Activated CD4-positive, alpha-beta T cell treated with anti-CD3 and anti-CD28 coated beads for 48 hours (primary cell): ENCODE results near the gene GABRB2.
"Not testable (repeated sequence)": the region's sequence is repeated elsewhere in the genome, so short reads cannot be mapped to it uniquely, and the experiment has no call there.

Source experiments
- DNase-seq: peaks from one replicate; pipeline ENCODE4 v3.0.0-alpha.2; 2020

The GABRB2 gene

GRCh38 chr5:161546470-161547301 lies at the start of gene GABRB2:
TSS of gene GABRB2 (minus strand) at chr5:161546725. CDS start at chr5:161546643, 82 bp downstream.
- DNase-seq = peak; percentile 56

GRCh38 chr5:161585798-161586197 lies 39.3 kb upstream of the GABRB2 start:
- no peak for DNase-seq

DNA sequence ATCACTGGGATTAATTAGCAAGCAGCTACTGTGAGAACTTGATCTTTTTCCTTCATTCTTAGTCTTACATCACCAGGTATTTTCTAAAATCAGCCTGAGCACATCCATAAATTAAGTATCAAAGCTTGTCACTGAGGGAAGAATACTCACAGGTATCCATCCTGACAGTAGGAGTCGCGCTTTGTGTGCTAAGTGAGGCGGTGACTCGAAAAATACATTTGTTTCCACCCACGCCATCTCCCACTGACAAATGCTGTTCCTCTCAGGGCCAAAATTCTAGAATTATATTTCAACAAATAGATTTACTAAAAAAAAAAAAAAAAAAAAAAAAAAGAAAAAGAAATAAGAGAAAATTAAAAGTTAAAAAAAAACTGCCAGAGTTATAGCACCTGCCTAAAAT lies 34.1 kb upstream of the GABRB2 start:
- no peak for DNase-seq

DNA sequence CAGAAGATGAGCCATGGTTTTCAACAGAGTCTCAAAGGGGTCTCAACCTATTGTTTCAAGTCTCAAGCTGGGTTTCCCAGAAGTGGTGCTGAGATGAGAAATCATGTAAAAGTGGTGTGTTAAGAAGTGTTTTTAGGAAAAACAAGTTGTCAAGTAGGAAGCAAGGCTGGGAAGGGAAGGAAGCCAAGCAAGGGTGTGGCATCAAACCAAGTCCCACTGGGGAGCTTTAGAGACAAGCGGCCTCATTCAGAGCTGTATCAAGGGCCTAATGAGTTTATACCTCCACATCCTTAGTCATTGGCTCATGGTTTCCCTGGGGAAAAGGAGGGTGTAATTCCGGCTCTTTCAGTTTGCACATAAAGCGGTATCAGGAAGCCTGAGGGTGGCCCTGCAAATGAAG lies 26.4 kb upstream of the GABRB2 start:
- no peak for DNase-seq

- no peak for DNase-seq
Observed at GRCh38 chr5:161566081-161566480, 19.6 kb upstream of the GABRB2 start.

GRCh38 chr5:161562446-161562845 lies 15.9 kb upstream of the GABRB2 start:
- DNase-seq = no peak

DNA sequence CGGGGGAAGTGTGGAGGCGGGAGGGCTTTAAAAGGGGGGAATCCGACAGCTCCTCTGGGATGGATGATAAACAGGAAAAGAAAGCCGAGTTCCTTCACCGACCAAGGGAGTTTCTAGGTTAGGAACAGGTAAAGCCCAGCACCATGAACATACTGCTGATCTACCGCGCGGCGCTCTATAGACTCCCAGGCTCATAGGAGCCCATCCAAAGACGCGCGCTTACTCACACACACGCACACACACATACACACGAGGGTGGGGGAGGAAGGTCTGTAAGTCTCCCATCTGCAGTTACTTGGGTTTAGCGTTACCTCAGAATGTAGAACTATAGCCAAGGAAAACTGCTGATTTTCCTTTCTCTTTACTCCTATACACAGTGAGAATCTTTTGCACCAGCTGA lies 2.6 kb upstream of the GABRB2 start:
- DNase-seq = no peak

DNA sequence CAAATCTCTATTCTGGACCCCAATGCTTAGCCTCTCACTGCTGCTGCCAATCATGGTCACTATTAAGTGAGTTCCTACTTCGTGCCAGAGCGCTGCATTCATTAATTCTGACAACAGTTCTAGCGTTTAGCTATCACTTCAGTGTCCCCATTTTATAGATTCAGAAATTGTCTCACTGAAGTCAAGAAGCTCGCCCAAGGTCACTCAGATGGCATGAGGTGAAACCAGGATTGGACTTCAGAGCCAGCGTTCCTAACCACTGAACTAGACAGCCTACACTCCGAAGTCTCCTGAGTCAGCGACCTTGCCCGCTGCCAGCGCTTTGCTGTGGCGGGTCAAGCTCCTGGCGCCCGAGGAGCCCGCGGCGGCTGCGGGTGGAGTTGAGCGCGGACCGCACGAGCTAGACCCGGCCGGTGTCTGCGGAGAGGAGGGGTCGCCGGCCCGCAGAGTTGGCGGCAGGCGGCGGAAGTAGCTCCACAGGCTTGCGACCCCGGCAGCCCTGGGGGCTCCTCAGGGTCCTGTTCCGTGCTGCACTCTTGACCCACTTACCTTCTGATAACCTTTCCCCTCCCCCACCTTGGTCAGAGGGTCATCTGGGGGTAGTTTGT lies 2.1 kb upstream of the GABRB2 start:
- no peak for DNase-seq

- no peak for DNase-seq
Observed at GRCh38 chr5:161547738-161548486, 1.4 kb upstream of the GABRB2 start.

DNA sequence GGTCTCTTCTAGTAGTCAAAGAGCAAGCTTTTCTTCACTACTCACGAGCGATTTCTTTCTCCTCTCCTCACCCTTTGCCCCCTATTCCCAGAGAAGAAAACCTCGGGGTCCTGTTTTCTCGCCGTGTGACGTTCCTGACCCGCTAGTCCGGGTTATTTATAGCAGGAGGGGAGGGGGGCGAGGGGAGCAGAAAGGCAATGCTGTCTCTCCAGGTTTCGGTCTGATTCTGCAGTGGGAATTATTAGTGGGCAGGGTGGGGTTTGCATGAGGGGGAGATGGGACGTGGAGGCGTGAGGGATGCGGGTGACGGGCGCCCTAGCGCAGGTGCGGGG lies 847 bp upstream of the GABRB2 start:
- DNase-seq = no peak

GRCh38 chr5:161546095-161546469 lies 443 bp downstream of the GABRB2 start:
- DNase-seq = no peak

- DNase-seq = no peak
Observed at GRCh38 chr5:161545344-161546094, 1.0 kb downstream of the GABRB2 start.

- peak; percentile 49 for DNase-seq
Observed at GRCh38 chr5:161544350-161544765, 2.2 kb downstream of the GABRB2 start.

DNA sequence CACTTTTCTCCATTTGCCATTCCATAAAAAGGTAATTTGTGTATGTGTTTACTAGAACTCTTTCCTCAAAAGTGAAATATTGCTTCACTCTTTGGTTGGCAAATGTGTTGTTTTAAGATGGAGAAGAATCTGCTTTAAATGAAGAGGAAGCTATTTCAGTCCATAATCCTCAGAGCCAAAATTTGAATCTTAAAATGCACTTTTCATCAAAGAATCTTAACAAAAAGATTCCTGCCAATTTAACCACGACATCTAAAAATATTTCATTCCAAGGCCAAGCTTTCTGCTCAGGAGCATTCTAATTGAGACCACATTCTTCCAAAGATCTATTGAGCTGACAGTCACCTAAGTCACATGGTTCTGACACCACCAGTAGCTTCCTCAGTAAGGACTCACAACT lies 7.5 kb downstream of the GABRB2 start:
- DNase-seq = no peak

GRCh38 chr5:161535762-161536161 lies 10.8 kb downstream of the GABRB2 start:
- DNase-seq = no peak

GRCh38 chr5:161530700-161531099 lies 15.8 kb downstream of the GABRB2 start:
- no peak for DNase-seq

- DNase-seq = no peak
Observed at GRCh38 chr5:161513942-161514341, 32.6 kb downstream of the GABRB2 start.

DNA sequence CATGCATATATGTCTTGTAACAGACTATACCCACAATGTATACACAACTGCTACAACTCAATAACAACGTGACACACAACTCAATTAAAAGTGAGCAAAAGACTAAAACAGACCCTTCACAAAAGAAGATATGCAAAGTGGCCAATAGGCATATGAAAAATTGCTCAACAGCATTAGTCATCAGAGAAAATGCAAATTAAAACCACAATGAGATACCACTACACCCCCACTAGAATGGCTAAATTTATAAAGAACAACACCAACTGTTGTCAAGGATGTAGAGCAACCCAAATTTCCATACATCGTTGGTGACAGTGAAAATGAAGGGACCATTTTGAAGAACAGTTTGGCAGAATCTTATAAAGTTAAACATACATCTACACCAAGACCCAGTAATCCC lies 38.9 kb downstream of the GABRB2 start:
- DNase-seq = no peak

DNA sequence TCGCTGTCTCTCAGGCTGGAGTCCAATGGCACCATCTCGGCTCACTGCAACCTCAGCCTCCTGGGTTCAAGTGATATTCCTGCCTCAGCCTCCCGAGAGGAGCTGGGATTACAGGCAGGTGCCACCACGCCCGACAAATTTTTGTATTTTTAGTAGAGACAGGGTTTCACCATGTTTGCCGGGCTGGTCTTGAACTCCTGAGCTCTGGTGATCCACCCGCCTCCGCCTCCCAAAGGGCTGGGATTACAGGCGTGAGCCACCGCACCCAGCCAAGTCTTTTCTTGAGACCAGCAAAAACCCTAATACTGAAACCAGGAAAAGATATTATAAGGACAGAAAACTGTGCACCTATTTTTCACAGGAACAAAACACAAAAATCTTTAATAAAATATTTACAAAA lies 41.4 kb downstream of the GABRB2 start:
- DNase-seq = not testable (repeated sequence)

DNA sequence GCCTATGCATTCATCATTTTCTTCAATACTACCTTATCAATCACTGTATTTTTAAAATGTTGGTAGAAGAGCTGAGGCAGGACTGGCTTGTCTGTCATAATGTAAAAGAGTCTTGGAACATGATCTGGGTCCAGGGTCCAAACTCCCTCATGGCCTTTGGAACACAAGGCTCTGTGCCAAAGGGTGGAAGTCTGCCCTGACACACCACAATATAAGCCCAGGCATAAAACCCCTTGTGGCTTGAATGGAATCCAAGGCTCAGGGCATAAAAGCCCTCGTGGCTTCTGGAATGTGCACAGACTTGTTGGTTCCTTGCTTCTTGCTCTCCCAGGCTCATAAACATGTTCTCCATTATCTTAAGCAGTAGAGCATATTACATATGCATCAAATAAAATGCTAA lies 48.0 kb downstream of the GABRB2 start:
- DNase-seq = no peak

DNA sequence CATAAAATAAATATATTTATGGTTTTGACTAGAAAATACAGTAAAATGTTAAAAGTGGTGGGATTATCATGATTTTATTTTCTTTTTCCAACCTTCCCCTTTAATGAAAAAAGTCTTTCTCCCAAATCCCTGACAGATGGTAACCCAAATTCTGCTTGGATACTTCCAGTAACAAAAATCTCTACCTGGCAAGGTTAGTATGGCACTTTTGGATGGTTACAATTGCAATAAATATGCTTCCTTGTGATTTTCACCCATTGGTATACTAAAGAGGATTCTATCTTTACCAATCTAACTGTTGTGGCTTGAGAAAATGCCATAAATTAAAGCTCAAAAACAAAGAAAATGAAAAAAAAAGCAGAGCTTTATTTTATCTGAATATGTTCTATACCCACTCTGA lies 62.8 kb downstream of the GABRB2 start:
- no peak for DNase-seq

GRCh38 chr5:161481922-161482321 lies 64.6 kb downstream of the GABRB2 start:
- DNase-seq = no peak

DNA sequence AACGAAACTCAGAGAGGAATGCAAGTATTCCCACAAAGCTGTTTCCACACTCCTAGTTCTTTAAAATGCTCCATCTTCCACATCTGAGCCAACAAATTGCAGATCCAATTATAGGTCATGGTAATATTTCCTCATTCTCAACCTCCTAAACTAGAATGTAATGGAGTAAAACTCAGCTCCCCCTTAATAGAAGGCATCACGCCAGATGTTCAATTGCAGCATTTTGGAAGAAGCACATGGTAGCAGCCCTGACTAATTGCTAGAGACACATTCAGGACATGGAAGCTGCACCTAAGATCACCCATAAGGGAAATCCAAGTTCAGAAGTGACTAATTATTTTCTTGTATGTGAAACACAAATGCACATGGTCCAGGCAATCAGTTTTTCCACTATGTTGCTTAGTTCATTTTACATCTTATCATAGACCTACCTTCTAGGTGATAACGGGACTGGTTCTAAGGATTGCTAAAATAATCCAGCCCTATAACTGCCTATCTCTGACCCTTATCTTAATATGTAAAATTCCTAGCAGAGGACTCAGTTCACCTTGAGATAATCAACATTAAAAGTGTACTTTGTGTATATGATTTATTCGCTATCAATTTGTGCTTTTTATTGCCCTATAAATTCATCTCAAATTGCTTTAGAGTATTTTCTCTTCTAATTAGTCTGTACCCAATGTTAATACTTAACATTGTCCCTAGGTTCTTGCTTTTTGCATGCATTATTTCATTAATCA lies 75.1 kb downstream of the GABRB2 start:
- DNase-seq = no peak
